Measurements from ENCODE around the gene ZCCHC7.
"Not testable (repeated sequence)": the region's sequence is repeated elsewhere in the genome, so short reads cannot be mapped to it uniquely, and the experiment has no call there.

The ZCCHC7 gene

DNA sequence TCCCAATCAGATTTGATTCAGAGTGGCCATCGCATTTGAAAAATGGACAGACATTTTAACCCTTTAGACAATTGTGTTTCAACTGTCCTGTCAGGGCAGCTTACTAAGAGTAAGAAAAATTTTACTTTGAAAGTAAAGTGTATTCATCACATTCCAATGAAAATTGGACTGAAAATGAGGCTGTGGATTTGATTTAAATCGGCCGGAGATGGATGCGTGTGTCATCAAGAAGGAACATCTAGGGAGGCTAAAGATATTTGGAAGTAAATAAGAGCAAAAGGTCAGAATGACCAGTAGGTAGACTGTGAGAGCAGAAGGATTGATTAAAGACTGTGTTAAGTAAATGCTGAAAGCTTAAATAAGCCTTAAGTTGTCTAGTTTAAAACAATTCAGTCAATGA lies 1.5 kb downstream of the ZCCHC7 start:
- DNase-seq (ENCODE audit: low read depth), result no peak

DNA sequence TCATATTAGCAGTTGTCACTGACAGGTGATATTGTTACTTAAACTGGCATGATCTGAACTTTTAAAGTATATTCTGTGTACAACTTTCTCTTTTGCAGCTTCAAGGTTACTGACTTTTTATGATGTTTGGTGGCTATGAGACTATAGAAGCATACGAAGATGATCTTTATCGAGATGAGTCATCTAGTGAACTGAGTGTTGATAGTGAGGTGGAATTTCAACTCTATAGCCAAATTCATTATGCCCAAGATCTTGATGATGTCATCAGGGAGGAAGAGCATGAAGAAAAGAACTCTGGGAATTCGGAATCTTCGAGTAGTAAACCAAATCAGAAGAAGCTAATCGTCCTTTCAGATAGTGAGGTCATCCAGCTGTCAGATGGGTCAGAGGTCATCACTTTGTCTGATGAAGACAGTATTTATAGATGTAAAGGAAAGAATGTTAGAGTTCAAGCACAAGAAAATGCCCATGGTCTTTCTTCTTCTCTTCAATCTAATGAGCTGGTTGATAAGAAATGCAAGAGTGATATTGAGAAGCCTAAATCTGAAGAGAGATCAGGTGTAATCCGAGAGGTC lies 5.9 kb downstream of the ZCCHC7 start:
- DNase-seq (ENCODE audit: low read depth), result no peak

DNA sequence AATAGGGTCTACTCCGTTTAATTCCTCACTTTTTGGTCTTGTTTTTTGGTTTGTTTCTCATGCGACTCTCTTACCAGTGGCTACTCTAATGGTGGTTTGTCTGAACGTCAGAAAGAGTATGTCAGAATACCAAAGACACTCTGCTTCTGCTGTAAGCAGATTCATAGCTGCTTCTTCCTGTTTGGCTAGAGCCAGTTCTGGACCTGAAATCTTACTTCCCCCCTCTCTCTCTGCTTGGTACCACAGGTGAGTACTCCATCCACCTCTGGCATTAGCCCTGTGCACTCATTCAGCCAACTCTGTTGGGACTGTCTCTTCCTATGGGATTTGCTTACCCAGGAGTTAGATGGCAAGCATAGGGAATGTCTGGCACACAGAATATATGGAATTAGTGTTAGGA lies 6.6 kb downstream of the ZCCHC7 start:
- DNase-seq (ENCODE audit: low read depth), result no peak

DNA sequence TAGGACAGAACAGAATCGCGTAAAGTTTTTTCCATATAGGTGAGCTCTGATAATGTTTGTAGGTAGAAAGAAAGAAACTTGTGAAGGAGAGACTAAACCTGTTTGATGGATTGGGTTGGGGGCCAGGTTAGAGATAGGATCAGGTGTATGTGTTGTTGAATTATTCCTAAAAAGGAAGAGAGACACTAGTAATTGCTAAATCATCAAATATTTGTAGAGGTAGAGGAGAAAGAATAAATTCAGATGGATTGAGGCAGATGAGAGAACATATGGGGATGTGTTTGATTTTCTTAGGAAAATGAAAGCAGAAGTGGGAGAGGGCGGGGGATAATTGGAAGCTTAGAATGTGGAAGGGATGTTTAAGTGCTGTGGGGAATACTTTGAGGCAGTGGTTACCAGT lies 7.7 kb downstream of the ZCCHC7 start:
- no peak for DNase-seq (ENCODE audit: low read depth)

DNA sequence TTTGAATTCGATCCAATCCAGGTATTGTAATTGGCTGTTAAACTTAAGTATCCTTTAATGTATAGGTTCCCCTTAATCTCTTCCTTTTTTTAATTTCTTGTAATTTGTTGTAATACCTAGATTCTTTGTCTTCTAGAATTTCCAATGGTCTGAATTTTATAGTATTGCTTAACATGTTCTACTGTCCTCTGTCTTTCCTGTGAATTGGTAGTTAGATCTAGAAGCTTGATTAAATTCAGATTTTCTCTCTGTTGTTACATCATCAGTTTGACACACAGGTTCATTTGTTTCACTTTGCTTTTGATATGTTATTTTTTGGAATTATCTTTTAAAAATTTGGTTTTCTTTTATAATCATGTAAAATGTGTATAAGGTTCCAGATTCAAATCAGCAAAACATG lies 13.8 kb downstream of the ZCCHC7 start:
- no peak for DNase-seq (ENCODE audit: low read depth)

DNA sequence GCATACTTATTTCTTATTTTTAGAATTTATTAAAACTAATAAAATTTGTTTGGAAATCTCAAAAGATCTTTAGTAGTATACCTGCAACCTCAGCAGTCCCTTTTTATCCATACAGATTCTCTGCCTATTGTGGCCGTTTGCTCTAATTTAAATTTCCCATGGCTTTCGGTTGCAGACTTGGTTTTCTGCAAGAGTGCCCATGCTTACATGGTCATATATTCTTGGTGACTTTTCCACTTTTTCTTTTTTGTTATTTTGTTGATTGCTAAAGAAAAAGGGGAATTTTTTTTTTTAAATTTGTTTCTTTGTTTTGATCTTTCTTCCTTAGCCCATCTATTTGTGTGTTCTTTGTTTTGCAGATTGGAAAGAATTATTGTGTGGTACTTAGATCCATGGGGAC lies 20.6 kb downstream of the ZCCHC7 start:
- DNase-seq (ENCODE audit: low read depth), result no peak

DNA sequence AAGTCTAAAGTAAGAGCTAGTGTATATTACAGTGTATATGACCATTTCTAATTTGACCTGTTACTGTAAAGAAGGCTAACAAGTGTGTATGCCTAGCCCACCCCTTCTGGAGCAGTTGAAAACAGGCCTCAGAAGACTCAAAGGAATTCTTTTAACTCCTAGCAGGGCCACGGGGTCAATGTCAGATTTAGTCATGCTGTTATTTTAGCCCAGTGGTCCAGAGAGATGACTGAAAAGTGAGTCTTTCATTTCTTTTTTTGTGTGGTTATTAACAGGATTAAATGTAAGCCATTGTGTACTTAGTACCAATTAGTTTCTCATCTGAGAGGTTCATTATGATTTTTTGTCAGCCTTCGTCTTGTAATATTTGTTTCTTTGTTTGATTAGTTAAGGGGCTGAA lies 24.4 kb downstream of the ZCCHC7 start:
- no peak for DNase-seq (ENCODE audit: low read depth)

DNA sequence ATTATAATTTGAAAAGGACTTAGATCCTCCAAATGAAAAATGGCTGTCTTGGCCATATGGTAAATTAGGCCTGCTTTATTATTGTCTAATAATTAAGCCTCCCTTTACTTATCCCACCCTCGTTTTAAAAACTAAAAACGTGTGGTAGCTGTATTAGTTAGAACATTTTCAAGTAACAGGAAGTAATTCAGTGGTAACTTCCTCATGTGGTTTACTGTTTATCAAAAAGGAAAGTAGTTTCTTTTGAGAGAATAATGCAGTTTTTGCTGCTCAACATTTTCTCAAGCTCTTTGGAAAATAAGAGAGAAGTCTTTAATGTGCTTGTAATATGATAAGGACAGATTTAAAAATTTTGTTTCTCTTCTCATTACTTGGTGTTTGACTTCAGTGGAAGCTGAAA lies 26.0 kb downstream of the ZCCHC7 start:
- DNase-seq (ENCODE audit: low read depth), result no peak

DNA sequence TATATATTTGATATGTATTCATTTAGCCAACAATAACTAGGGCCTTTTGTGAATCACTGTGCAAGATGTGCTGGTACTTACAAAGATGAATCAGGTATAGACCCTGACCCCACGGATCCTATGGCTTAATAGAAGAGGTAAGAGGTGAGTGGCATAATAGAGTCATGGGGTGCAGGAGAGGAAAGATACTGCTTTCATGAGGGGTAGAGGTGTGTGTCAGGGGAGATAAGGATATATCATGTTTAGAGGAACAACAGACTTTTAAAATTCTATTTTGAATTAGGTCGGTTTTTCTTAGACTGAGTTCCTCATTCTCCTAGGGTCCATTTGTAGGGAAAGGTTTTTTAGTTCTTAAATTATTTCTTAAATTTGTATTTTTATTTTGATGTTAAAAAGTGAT lies 27.8 kb downstream of the ZCCHC7 start:
- no peak for DNase-seq (ENCODE audit: low read depth)

DNA sequence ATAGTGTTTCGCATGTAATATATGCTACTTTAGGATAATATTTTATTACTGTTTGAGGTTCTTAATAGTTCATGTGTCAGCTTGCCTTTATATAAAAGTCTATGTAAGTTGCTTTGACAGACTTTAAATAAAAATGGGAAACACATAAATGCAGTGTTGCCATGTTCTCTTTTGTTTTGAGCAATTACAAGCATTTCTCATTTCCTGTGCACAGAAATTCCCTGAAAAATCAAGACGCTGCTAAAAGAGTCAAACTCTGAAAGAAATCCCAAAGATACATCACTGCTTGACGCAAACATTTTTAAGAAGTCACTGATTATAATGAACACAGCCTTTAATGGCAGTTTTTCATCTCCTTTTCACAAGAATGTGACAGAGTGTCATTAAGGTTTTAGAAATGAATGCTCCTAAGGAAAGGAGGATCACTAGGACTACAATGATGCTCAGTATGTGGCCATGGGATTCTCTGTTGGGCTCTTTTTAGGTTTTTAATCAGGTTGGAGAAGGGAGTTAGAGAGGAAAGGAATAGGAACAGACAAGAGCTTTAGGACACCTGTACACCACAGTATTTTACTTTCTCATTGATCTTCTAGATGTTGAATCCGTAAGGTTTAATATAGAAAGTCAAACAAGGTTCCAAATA lies 29.4 kb downstream of the ZCCHC7 start:
- no peak for DNase-seq (ENCODE audit: low read depth)

DNA sequence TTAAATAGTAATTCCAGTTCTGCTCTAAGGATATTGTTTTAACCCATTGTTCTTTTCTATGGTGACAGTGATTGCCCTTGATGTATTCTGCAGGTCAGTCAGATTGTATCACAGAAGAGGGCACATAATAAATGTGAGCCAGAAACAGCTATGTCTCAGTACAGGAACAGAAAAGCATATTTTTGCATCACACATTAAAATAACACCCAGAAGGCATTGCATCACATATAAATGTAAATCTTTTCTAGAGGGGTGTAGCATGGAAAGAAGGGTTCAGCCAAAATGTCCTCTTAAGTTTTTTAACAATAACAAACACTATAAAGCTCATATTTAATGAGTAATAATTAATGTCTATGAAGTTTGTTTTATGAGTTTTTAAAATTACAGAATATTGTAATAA lies 30.0 kb downstream of the ZCCHC7 start:
- DNase-seq (ENCODE audit: low read depth), result no peak

DNA sequence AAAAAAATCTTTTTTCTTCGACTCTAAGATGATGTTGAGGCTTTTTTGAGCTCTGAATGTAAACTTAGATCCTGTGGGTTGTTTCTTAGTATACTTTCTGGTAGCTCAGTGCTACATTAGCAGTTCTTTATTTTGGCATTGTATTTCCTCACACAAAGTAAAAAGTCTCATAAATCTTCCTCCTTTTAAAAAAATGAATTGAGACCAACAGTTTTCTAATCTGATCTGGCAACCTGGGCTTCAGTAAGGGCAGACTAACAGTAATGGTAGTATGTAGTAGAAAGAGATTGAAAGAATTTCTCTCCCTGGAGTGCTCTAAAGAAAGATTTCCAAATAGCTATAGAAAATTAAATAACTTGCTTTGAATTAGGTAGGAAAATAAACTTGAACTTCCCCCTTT lies 31.4 kb downstream of the ZCCHC7 start:
- no peak for DNase-seq (ENCODE audit: low read depth)

DNA sequence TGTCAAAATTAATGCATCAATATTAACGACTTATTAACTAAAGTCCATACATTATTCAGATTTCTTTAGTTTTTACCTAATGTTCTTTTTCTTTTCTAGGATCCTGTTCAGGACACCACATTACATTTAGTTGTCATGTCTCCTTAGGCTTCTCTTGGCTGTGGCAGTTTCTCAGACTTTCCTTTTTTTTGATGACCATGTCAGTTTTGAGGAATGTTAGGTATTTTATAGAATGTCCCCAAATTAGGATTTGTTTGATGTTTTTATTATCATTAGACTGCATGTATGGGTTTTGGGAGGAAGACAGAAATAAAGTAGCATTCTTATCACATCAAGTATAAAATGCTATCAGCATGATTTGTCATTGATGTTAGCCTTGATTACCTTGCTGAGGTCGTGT lies 32.0 kb downstream of the ZCCHC7 start:
- no peak for DNase-seq (ENCODE audit: low read depth)

DNA sequence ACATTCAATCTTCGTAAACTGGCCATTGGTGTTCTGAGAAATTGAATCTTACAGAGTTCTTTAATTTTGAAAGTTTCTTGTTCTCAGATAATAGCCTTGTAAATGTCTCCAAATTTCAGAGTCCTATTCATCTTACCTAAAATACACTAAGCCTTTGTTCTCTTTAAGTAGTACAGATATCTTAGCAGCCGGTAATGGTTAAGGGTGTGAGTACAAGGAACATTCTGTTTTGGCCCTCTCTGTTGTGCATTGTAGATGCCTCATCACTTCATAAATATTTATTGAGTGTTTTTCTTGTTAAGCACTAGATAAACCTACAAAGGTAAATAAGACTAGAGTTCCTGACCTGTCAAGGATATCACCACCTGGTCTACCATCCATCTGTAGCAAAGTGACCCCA lies 35.2 kb downstream of the ZCCHC7 start:
- no peak for DNase-seq (ENCODE audit: low read depth)

DNA sequence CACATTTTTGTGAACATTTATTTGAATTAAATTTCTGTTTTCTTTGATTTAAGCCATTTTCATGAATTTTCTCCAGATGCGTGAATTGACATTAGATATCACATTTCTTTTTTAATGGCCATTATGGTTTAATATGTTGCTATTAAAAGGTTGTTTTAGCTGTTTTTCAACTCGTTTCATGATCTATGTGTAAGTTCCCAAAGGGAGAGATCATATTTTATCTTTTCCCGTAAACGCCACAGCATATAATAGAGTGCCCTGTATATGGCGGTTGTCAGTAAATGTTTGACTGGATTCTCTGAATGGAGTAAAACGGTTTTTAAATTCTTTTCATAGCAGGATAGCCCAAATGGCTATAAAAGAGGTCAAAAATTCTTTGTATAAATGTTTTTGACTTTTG lies 35.8 kb downstream of the ZCCHC7 start:
- no peak for DNase-seq (ENCODE audit: low read depth)

DNA sequence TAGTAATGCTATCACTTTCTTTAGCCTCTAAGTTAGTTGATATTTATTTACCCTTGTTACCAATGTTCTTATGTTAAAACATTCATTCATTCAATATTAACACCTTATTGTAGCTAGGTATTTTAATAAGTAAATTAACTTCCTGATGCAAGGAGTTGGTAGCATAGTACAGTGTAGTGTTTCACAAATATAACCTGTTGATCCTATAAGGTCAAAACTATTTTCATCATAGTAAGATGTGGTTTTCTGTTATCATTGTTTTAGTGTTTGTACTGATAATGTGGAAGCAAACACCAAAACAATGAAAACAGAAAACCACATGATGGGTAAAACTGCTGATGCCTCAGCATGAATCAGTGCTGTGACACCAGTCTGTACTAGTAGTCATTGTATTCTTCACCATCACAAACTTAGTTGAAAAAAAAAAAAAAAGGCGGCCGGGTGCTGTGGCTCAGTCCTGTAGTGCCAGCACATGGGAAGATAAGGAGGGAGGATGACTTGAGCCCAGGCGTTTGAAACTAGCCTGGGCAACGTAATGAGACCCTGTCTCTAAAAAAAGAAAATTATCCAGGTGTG lies 36.5 kb downstream of the ZCCHC7 start:
- DNase-seq (ENCODE audit: low read depth), result no peak

DNA sequence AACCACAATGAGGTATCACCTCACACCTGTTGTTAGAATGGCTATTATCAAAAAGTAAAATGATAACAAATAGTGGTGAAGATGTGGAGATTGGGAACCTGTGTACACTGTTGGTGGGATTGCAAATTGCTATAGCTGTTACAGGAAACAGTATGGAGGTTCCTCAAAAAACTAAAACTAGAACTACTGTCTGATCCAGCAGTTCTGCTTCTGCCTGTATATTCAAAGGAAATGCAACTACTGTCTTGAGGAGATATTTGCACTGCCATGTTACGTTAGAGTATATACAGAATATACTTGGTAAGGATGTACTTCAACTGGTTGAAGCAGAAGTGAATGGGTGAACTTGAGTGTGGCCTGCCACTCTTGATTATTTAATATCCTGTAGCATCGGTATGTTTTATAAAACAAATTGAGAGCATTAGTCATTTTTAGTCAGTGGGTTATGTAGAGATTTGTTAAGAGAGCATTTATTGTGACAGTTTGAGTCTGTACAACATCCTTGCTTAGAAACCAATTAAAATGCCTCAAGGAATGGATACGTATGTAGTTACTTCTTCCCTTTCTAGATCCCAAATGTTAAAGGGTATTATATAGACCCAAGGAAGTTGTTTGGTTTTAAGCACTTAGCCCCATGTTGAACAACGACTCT lies 37.5 kb downstream of the ZCCHC7 start:
- no peak for DNase-seq (ENCODE audit: low read depth)

DNA sequence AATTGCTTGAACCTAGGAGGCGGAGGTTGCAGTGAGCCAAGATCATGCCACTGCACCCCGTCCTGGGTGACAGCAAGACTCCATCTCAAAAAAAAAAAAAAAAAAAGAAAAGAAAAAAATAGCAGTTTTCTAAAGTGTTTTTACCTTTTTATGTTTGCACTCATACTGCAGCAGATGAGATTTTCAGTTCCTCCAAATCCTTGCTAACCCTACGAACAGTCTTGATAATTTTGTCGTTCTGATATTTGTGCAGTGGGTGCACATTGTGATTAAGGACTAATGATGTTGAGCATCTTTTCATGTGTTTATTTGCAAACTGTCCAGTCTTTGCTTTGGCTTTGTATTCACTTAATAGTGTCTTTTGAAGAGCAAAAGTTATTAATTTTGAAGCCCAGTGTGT lies 42.9 kb downstream of the ZCCHC7 start:
- DNase-seq (ENCODE audit: low read depth), result no peak

DNA sequence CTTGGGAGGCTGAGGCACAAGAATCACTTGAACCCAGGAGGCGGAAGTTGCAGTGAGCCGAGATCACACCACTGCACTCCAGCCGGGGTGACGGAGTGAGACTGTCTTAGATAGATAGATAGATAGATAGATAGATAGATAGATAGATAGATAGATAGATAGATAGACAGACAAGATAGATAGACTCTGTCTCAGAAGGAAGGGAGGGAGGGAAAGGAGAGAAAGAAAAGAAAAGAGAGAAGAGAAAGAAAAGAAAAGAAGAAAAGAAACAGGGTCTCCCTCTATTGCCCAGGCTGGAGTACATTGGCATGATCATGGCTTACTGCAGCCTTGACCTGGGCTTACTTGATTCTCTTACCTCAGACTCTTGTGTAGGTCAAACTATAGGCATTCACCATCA lies 44.0 kb downstream of the ZCCHC7 start:
- not testable (repeated sequence) for DNase-seq (ENCODE audit: low read depth)

DNA sequence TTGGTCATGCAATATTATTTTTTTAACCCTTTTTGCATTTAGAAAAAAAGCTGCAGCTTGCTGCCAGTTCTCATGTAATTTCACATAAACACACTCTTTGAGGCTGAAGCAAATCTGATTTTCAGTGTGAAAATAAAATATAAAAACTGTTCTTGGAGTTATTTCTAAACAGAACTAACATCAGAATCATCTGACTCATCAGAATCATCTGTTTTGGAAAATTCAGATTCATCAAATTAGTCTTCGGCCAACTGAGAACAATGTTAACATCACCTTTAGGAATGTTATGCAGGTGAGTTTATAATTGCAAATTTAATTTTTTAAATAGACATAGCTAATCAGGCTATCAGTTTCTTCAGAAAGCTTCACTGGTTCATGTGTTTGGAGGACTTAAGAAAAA lies 45.3 kb downstream of the ZCCHC7 start:
- DNase-seq (ENCODE audit: low read depth), result no peak

DNA sequence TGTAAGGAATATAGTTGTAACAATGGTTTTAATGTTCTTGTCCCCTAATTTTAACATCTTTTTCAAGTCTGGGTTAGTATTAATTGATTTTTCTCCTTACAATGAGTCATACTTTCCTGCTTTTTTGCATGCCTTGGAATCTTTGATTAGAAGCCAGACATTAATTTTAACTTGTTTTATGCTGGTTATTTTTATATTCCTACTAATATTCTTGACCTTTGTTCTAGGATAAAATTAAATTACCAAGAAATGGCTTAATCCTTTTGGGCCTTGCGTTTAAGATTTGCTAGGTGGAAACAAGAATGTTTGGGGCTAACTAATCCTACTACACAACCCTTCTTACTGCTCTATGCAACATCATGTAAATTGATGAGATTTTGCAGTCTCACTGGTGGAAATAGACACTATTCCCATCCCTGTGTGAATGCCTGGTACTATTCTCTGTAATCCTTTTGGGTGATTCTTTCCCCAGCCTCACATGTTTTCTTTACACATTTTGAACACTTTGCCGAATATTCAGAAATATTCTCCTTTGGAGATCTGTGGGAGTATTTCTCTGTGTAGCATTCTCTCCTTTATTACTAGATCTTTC lies 47.2 kb downstream of the ZCCHC7 start:
- DNase-seq (ENCODE audit: low read depth), result no peak

DNA sequence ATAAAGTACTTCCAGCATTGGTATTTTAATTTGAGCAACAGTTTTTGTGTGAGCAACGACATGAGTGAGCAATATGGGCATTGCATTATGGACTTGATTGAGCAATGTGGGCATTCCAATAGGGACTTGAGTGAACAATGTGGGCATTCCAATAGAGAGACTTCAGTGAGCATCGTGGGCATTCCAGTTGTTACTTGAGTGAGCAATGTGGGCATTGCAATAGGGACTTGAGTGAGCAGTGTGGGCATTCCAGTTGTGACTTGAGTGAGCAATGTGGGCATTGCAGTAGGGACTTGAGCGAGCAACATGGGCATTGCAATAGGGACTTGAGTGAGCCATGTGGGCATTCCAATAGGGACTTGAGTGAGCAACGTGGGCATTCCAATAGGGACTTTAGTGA lies 52.2 kb downstream of the ZCCHC7 start:
- no peak for DNase-seq (ENCODE audit: low read depth)

DNA sequence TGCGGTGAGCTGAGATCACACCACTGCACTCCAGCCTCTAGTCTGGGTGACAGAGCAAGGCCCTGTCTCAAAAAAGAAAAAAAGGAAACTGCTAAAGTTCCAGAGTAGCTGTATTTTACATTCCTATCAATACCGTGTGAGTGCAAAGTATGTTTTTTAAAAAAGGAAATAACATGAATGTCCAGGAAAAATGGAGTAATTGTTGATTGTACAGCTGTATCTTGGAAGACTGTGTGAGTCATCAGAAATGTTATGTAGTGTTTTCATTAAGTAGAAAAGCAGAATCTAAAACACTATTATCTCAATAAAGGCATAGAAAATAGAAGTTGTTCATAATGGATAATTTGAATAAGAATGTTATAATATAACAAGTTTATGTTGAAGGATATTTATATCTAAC lies 53.9 kb downstream of the ZCCHC7 start:
- DNase-seq (ENCODE audit: low read depth), result no peak

Measured in stimulated activated CD8-positive, alpha-beta memory T cell treated with anti-CD3 and anti-CD28 coated beads, Interleukin-15, amount 100 ng/mL, for 24 hours (primary cell).